Panc1 (cell line): ENCODE data around the gene FAM83D. TPM values are rescaled to one million over a fixed set of nuclear protein-coding genes. Genes with fewer than 3 reads are reported as not detected.

Experiments used
- ATAC-seq: fragments of 200-7000 bp; cut with Tn5 transposase; 2 replicates; pipeline ENCODE4 v1.9.1; 2020; ENCODE audit warnings: mild to moderate bottlenecking, moderate library complexity
- BruUV-seq: library from RNA; stranded (reverse); fragments of 400-500 nt; replicated peaks from 2 replicates; lab custom pipeline; 2021; lab: Mats Ljungman, UMichigan
- CTCF ChIA-PET: fragments of 300-600 bp; sonication (Branson Sonifier 250); formaldehyde crosslinking; loops from one replicate; lab custom pipeline; 2022; ENCODE audit warnings: antibody characterized with exemption; lab: Charles Lee
- POLR2A ChIA-PET: fragments of 300-600 bp; sonication (Branson Sonifier 250); formaldehyde crosslinking; loops from one replicate; lab custom pipeline; 2022; ENCODE audit warnings: antibody characterized with exemption; lab: Charles Lee
- DNase-seq: peaks from one replicate; pipeline ENCODE4 v3.0.0-alpha.2; 2010; ENCODE audit warnings: low read depth, low spot score
- H3K27ac ChIP-seq: 2 replicates; pipeline ENCODE4 v1.5.1; 2011; ENCODE audit warnings: mild to moderate bottlenecking, low read length, inconsistent platforms
- H3K27me3 ChIP-seq: fragments of 200-500 bp; sonication (Bioruptor generic); 2 replicates; pipeline ENCODE4 v1.6.0; 2014; ENCODE audit warnings: low read length, inconsistent platforms; ENCODE audit not compliant: control insufficient read depth, insufficient read depth
- H3K36me3 ChIP-seq: fragments of 200-500 bp; sonication (Bioruptor generic); 2 replicates; pipeline ENCODE4 v1.5.1; 2014; ENCODE audit warnings: inconsistent platforms, mild to moderate bottlenecking, low read length, moderate library complexity; ENCODE audit not compliant: control insufficient read depth, insufficient read depth
- H3K4me1 ChIP-seq: 2 replicates; pipeline ENCODE4 v1.5.1; 2011; ENCODE audit warnings: inconsistent platforms, mild to moderate bottlenecking, low read length, moderate library complexity; ENCODE audit not compliant: control insufficient read depth, insufficient read depth
- H3K4me3 ChIP-seq, 2 experiments: 2 replicates each; pipeline ENCODE4 v1.5.1; 2011 to 2012; ENCODE audit warnings: low read depth in 2 of 2, low read length in 2 of 2, mild to moderate bottlenecking in 2 of 2, inconsistent platforms in 1 of 2, moderate library complexity in 1 of 2
- H3K9me3 ChIP-seq: fragments of 200-500 bp; sonication (Bioruptor generic); 2 replicates; pipeline ENCODE4 v1.5.1; 2014; ENCODE audit warnings: low read depth, mild to moderate bottlenecking, inconsistent platforms, low read length, moderate library complexity; ENCODE audit not compliant: control insufficient read depth, insufficient read depth
- CTCF ChIP-seq: fragments of 450-650 bp; IDR thresholded peaks from 2 replicates; pipeline ENCODE4 v1.5.1; 2017; ENCODE audit warnings: mild to moderate bottlenecking
- POLR2AphosphoS5 ChIP-seq: IDR thresholded peaks from 2 replicates; pipeline ENCODE4 v1.6.1; 2012; ENCODE audit warnings: mild to moderate bottlenecking, low read depth, low read length, moderate library complexity
- REST ChIP-seq, 2 experiments: IDR thresholded peaks; 2 replicates each; pipeline ENCODE4 v1.6.1; 2011 to 2012; ENCODE audit warnings: low read depth in 2 of 2, control low read depth in 1 of 2, low read length in 1 of 2, mild to moderate bottlenecking in 1 of 2, moderate library complexity in 1 of 2; ENCODE audit not compliant: insufficient read depth in 1 of 2
- SIN3A ChIP-seq: IDR thresholded peaks from 2 replicates; pipeline ENCODE4 v1.6.1; 2012; ENCODE audit warnings: low read depth, mild to moderate bottlenecking, low read length, moderate library complexity, borderline replicate concordance; ENCODE audit not compliant: insufficient read depth
- TCF7L2 ChIP-seq: IDR thresholded peaks from 2 replicates; pipeline ENCODE4 v1.6.1; 2011; ENCODE audit warnings: mild to moderate bottlenecking, low read depth, low read length, inconsistent platforms
- in situ Hi-C: cut with HindIII; loops from 2 replicates; pipeline ENCODE4 v1.10.0; 2016; ENCODE audit warnings: low sequenced_read_pairs, low pct_unique_long_range_greater_than_20kb
- intact Hi-C: fragments of 100-400 bp; cut with micrococcal nuclease; formaldehyde crosslinking; loops from one replicate; pipeline ENCODE4 v1.10.0; 2022; ENCODE audit not compliant: unreplicated experiment
- total RNA-seq: library from RNA; stranded (reverse); gene quantifications from one replicate; pipeline ENCODE4 v1.2.1, GENCODE V29; 2021; ENCODE audit not compliant: unreplicated experiment

FAM83D gene
- total RNA-seq, 1 experiment from 2014 or later, result 30.9 TPM

- H3K4me3 ChIP-seq, result no peak overlapping the region
Observed at GRCh38 chr20:38999965-39000910, 74.0 kb downstream of the FAM83D start.

More at GRCh38 chr20:38999965-39000910, 74.0 kb downstream of the FAM83D start:
- TF ChIP-seq REST (IDR thresholded peaks at IDR 0.05; ENCODE audit: insufficient read depth in 1 of 2, low read depth in 2 of 2, low read length in 1 of 2), result no peak
- TF ChIP-seq TCF7L2, result no peak
- no peak for TF ChIP-seq POLR2AphosphoS5
- no peak for TF ChIP-seq SIN3A
- no peak for TF ChIP-seq CTCF
- Histone ChIP-seq H3K9me3 (no peaks in the 10 kb centered on the region), H3K36me3 (peaks cover 12% of the 10 kb centered on the region), H3K27me3 (no peaks in the 10 kb centered on the region), H3K27ac (no peak overlapping the region), H3K4me1 (no peaks in the 10 kb centered on the region)
- intact Hi-C loops, result no loop called here
- in situ Hi-C loops, result no loop called here
- no TSS peak for BruUV-seq
- ATAC-seq (no peak), DNase-seq (no peak)
- CTCF ChIA-PET, result no interaction called here
- POLR2A ChIA-PET, result no interaction called here

Other genes with a start within 250 kb of the FAM83D start
- gene SLC32A1, start 201.9 kb upstream of the FAM83D start, total RNA-seq, result not detected
- gene ACTR5, start 178.0 kb upstream of the FAM83D start, total RNA-seq, result 12.1 TPM
- 0.92 TPM for gene PPP1R16B, start 120.7 kb upstream of the FAM83D start, total RNA-seq
- gene DHX35, start 35.9 kb downstream of the FAM83D start, total RNA-seq, result 12.2 TPM